Measurements from ENCODE around the gene SV2A. TPM values are rescaled to one million over a fixed set of nuclear protein-coding genes. Genes with fewer than 3 reads are reported as not detected.

Gene SV2A
- total and polyA plus RNA-seq, 3 donors from 2014 or later = 1.4 to 2.3 (median 1.7) TPM

DNA sequence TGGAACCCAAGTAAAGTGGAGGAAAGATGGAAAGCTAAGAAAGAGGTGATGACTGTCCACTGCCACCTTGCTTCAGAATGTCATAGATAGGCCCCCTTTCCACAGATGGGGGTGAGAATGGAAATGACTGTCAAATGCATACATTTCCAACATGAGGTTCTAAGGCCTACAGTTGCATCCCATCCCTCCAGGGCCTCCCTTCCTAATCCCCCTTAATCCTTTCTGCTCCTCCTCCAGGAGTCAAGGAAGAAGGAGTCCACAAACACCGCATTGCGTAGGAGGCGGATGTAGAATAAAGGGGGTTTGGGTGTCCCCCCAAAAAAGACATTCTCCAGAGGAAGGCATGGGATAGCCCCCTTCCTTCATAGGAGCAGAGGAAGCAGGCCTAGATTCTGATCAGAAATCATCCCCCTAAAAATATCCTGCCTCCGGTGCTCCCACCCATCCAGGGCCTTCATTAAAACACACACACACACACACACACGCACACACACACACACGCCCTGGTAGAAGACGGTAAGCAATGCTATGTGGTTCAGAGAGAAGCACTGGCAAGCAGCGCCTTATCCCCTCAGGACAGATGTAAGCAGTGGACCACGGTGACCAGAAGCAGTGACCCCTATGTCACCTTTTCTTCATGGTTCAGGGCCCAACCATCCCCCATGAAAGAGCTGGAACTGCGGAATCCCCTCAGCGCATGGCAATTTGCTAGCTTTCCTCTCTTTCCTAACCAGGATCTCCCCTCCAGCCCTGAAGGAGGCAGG lies 2.0 kb downstream of the SV2A start:
- TF ChIP-seq, protein P1, sequence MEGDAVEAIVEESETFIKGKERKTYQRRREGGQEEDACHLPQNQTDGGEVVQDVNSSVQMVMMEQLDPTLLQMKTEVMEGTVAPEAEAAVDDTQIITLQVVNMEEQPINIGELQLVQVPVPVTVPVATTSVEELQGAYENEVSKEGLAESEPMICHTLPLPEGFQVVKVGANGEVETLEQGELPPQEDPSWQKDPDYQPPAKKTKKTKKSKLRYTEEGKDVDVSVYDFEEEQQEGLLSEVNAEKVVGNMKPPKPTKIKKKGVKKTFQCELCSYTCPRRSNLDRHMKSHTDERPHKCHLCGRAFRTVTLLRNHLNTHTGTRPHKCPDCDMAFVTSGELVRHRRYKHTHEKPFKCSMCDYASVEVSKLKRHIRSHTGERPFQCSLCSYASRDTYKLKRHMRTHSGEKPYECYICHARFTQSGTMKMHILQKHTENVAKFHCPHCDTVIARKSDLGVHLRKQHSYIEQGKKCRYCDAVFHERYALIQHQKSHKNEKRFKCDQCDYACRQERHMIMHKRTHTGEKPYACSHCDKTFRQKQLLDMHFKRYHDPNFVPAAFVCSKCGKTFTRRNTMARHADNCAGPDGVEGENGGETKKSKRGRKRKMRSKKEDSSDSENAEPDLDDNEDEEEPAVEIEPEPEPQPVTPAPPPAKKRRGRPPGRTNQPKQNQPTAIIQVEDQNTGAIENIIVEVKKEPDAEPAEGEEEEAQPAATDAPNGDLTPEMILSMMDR (IDR thresholded peaks at IDR 0.05) = no peak
- no peak for TF ChIP-seq POLR2A (IDR thresholded peaks at IDR 0.05)
- Histone ChIP-seq H3K4me1 (no peaks in the 10 kb centered on the region), H3K9me3 (no peaks in the 10 kb centered on the region), H3K4me3 (no peak overlapping the region), H3K27me3 (no peaks in the 10 kb centered on the region), H3K27ac (no peak overlapping the region), H3K36me3 (ENCODE audit: low read depth, missing control alignments) (no peaks in the 10 kb centered on the region)
- WGBS, 2 donors = 83 to 89% methylated on average over 11 of the region's 11 CpGs
- intact Hi-C loops (cut with DNase I; ENCODE audit: low total_unique reads) = no loop called here
- no peak for DNase-seq

DNA sequence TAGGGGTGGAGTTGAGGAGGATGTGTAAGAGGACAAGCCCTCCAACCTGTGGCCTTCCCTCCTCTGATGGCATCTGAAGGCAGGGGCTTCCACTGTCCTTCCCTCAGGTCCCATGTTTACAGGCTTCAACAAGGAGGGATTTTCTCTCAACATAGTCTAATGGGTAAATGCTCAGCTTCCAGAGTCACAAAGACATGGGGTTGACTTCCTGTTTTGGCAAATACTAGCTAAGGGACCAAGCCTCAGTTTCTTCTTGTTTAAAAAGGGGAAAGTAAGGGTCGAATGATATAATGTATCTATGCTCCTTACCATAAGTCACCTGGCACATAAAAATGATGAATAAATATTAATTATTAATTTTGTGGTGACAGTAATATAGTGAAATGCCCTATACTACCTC lies 3.1 kb downstream of the SV2A start:
- no peak overlapping the region for H3K27ac ChIP-seq
- no peaks in the 10 kb centered on the region for H3K9me3 ChIP-seq
- WGBS, 2 donors = 82 to 92% methylated on average over 1 of the region's 1 CpG
- TF ChIP-seq, protein P1 (IDR thresholded peaks at IDR 0.05) = no peak
- TF ChIP-seq POLR2A (IDR thresholded peaks at IDR 0.05) = no peak
- no peaks in the 10 kb centered on the region for H3K27me3 ChIP-seq
- no peaks in the 10 kb centered on the region for H3K36me3 ChIP-seq (ENCODE audit: low read depth, missing control alignments)
- H3K4me1 ChIP-seq = no peaks in the 10 kb centered on the region
- no peak overlapping the region for H3K4me3 ChIP-seq
- no peak for DNase-seq
- intact Hi-C loops (cut with DNase I; ENCODE audit: low total_unique reads) = no loop called here

DNA sequence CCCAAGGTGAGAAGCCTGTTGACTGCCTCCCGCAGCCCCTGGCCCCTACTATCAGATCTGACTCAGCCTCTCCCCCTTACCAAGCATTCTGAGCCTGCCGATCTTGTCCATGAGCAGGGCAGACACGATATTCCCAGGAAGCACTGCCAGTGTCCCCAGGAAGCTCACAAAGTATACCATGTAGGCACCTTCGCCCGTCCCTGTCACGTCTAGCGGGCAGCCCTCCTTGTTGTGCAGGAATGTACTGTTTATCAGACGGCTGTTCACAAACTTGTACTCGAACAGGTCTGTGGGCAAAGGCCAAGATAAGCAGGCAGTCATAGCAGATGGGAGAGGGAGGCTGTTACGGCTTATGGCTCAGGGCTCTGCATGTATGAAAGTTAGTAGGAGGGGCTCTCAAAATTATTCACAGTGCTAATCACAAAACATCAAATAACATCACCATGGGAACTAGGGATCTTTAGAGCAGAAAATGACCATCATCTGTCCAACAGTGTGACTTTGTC lies 11.0 kb downstream of the SV2A start:
- no peaks in the 10 kb centered on the region for H3K27me3 ChIP-seq
- no peaks in the 10 kb centered on the region for H3K9me3 ChIP-seq
- TF ChIP-seq POLR2A (IDR thresholded peaks at IDR 0.05) = no peak
- TF ChIP-seq, protein P1 (IDR thresholded peaks at IDR 0.05) = no peak
- intact Hi-C loops (cut with DNase I; ENCODE audit: low total_unique reads) = no loop called here
- H3K4me3 ChIP-seq = no peak overlapping the region
- DNase-seq = no peak
- H3K36me3 ChIP-seq (ENCODE audit: low read depth, missing control alignments) = no peaks in the 10 kb centered on the region
- H3K27ac ChIP-seq = no peak overlapping the region
- 78 to 81% methylated on average over 10 of the region's 10 CpGs for WGBS, 2 donors
- H3K4me1 ChIP-seq = no peaks in the 10 kb centered on the region

DNA sequence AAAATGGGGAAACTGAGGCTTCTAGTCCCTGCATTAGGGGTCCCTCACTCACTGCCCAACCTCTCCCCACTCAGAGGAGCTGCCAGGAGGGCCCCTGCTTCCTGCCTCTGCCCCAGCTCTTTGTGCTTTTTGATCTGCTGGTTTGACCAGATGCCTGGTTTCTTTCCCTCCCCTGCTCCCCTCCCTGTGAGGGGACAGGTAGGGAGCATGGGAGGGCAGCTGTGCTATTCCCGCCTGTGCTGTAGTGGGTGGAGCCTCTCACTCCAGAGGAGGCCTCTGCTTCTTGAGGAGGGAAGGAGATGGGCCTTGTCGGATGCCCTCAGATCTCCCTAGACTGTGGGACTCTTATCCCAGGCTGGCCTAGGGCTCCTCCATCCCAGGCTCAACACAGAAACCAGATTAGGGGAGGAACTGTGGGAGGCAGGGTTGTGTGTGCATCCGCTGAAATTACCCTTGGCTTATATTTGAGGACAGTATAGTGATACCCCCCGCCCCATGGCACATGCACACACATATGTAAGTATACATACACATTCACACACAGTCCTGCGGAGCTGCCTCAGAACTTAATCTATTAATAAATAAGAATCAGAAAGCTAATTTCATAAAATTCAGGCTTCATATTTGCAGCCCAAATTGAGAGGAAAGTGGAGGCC lies 13.7 kb downstream of the SV2A start:
- Histone ChIP-seq H3K27me3 (no peaks in the 10 kb centered on the region), H3K27ac (no peak overlapping the region), H3K4me1 (peaks cover 6% of the 10 kb centered on the region), H3K4me3 (no peak overlapping the region), H3K9me3 (no peaks in the 10 kb centered on the region), H3K36me3 (ENCODE audit: low read depth, missing control alignments) (no peaks in the 10 kb centered on the region)
- WGBS, 2 donors = 84 to 87% methylated on average over 4 to 5 of the region's 5 CpGs
- TF ChIP-seq POLR2A (IDR thresholded peaks at IDR 0.05) = no peak
- TF ChIP-seq, protein P1 (IDR thresholded peaks at IDR 0.05) = no peak
- DNase-seq = no peak
- intact Hi-C loops (cut with DNase I; ENCODE audit: low total_unique reads) = no loop called here

All from testis (tissue), 3 donors.